ENCODE data around the gene GRID1.
A peak's percentile ranks its signal among the peaks of the same experiment; 100 is the strongest.

GRID1 gene

GRCh38 chr10:86295351-86295750 lies 71.2 kb downstream of the GRID1 start:
- TF ChIP-seq CTCF (IDR thresholded peaks at IDR 0.05): no peak
- H3K27ac ChIP-seq: no peak overlapping the region
- intact Hi-C loops (cut with DNase I; ENCODE audit: low total_unique reads): no loop called here
- H3K9me3 ChIP-seq: no peaks in the 10 kb centered on the region
- no peaks in the 10 kb centered on the region for H3K36me3 ChIP-seq
- H3K27me3 ChIP-seq: no peaks in the 10 kb centered on the region
- H3K4me1 ChIP-seq: no peaks in the 10 kb centered on the region
- DNase-seq: peak in 1 of 2 donors; percentile 24
- H3K4me3 ChIP-seq: no peak overlapping the region

DNA sequence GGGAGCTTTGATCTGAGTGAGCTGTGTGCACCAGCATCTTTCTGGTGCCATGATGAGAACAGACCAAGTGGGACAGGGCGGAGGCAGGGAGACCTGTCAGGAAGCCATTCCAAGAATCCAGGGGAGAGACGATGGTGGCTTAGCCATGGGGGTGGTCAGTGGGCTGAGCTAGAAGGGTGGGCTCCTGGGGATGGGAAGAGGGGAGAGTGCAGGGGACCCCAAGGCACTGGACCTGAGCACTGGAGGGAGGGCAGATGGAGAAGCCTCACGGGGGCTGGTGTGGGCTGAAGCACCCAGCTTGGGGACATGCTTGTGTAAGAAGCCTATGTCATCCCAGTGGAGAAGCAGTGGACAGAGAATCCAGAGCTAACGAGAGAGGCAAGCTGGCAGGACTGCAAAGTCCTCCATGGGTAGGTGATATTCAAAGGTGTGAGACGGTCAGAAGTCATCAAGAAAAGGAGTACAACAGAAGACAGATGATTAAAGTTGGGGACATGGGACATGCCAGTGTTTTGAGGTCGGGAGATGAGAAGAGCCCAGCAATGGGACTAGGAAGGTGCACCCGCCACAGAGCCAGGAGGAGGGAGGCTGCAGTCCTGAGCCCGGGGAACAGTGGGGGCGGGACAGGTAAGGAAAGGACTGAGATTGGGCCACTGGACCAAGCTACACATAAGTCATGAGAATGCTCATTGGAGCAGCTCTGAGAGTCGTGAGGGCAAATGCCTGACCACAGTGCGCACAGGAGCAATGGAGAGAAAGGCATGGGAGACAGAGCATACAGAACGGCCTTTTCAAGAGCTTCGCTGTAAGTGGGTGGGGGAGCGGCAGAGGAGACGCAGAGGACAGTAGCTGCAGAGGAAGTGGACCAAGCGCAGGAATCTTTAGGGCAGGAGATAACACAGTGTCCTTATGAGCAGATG lies 72.0 kb downstream of the GRID1 start:
- TF ChIP-seq CTCF (IDR thresholded peaks at IDR 0.05): no peak
- Histone ChIP-seq H3K27ac (no peak overlapping the region), H3K4me3 (no peak overlapping the region), H3K9me3 (no peaks in the 10 kb centered on the region), H3K4me1 (no peaks in the 10 kb centered on the region), H3K36me3 (no peaks in the 10 kb centered on the region), H3K27me3 (no peaks in the 10 kb centered on the region)
- intact Hi-C loops (cut with DNase I; ENCODE audit: low total_unique reads): no loop called here
- peak in 1 of 2 donors; percentile 53 for DNase-seq

GRCh38 chr10:86293396-86293791 lies 73.2 kb downstream of the GRID1 start:
- TF ChIP-seq CTCF (IDR thresholded peaks at IDR 0.05): no peak

GRCh38 chr10:86292462-86293395 lies 73.9 kb downstream of the GRID1 start:
- H3K27me3 ChIP-seq: no peaks in the 10 kb centered on the region
- no peak for TF ChIP-seq CTCF (IDR thresholded peaks at IDR 0.05)
- no peaks in the 10 kb centered on the region for H3K36me3 ChIP-seq
- peak in 1 of 2 donors; percentile 47 for DNase-seq
- intact Hi-C loops (cut with DNase I; ENCODE audit: low total_unique reads): no loop called here
- H3K27ac ChIP-seq: no peak overlapping the region
- H3K9me3 ChIP-seq: no peaks in the 10 kb centered on the region
- no peaks in the 10 kb centered on the region for H3K4me1 ChIP-seq
- H3K4me3 ChIP-seq: no peak overlapping the region

More at GRCh38 chr10:86293396-86293791, 73.2 kb downstream of the GRID1 start:
- H3K36me3 ChIP-seq: no peaks in the 10 kb centered on the region
- no peaks in the 10 kb centered on the region for H3K27me3 ChIP-seq
- no peak overlapping the region for H3K27ac ChIP-seq
- H3K9me3 ChIP-seq: no peaks in the 10 kb centered on the region
- no peak overlapping the region for H3K4me3 ChIP-seq
- no peaks in the 10 kb centered on the region for H3K4me1 ChIP-seq
- DNase-seq: peak in 1 of 2 donors; percentile 37
- intact Hi-C loops (cut with DNase I; ENCODE audit: low total_unique reads): no loop called here

DNA sequence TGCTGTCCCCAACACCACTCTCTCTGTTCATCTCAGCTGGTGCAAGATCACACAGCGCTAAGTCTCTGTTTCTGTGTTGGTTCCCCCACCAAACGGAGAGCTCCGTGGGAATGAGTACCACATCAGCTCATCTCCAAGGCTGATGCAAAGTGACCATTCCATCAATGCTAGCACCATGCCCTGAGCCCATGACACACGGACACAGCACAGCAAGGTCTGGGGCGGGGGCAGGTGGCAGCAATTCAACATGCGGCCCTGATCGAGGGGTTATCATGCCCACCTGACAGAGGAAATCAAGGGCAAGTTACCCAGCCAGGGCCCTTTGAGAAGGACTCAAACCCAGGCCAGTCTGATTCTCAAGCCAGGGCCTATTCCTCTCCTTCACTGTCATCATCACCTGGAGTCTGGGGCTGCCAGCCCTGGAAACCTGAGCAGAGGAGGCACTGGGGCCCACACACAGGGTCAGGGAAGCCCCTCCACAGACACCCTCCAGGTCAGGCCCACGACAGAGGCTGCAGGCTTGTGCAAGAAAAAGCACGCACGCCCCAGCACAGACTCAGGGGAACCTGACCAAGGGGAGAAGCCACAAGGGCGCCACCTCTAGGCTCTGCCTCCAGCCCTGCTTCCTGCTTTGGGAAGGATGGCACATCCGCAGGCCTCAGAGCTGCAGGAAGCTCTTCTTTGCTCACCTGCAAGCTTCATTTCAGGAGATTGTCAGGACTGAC lies 74.8 kb downstream of the GRID1 start:
- Histone ChIP-seq H3K27me3 (no peaks in the 10 kb centered on the region), H3K9me3 (no peaks in the 10 kb centered on the region), H3K4me1 (no peaks in the 10 kb centered on the region), H3K27ac (no peak overlapping the region), H3K4me3 (no peak overlapping the region), H3K36me3 (no peaks in the 10 kb centered on the region)
- peak in 1 of 2 donors; percentile 46 for DNase-seq
- no peak for TF ChIP-seq CTCF (IDR thresholded peaks at IDR 0.05)
- intact Hi-C loops (cut with DNase I; ENCODE audit: low total_unique reads): no loop called here
